ENCODE results near the gene WNT7A. TPM values are rescaled to one million over a fixed set of nuclear protein-coding genes. Genes with fewer than 3 reads are reported as not detected.
A peak's percentile ranks its signal among the peaks of the same experiment; 100 is the strongest.

The WNT7A gene
- total RNA-seq, 1 donor from 2014 or later, result not detected

GRCh38 chr3:13898346-13898745 is 18.5 kb upstream of the WNT7A start:
- no peaks in the 10 kb centered on the region for H3K36me3 ChIP-seq
- no peak for TF ChIP-seq CTCF (IDR thresholded peaks at IDR 0.05)
- peaks cover 5% of the 10 kb centered on the region in 2 donors for H3K4me1 ChIP-seq
- H3K4me3 ChIP-seq, result no peak overlapping the region
- no peak for DNase-seq (ENCODE audit: low spot score in 2 of 2)
- H3K9me3 ChIP-seq, result peaks cover 13 to 27% of the 10 kb centered on the region in 2 donors
- no peak overlapping the region for H3K27ac ChIP-seq
- intact Hi-C loops (cut with DNase I), result loop anchor here (5.0 to 10.0 kb wide), 6 partner anchors 304 to 1414 kb away; partner anchors contain the start of genes CCDC174, SLC6A6 and TSEN2
- no peaks in the 10 kb centered on the region for H3K27me3 ChIP-seq

GRCh38 chr3:13896473-13897154 is 16.7 kb upstream of the WNT7A start:
- Histone ChIP-seq H3K4me3 (peak overlapping the region; percentile 56 to 82), H3K27ac (peak overlapping the region in 1 of 2 donors; percentile 76), H3K36me3 (no peaks in the 10 kb centered on the region), H3K27me3 (no peaks in the 10 kb centered on the region), H3K9me3 (peaks cover 0 to 10% of the 10 kb centered on the region in 2 donors), H3K4me1 (peaks cover 5% of the 10 kb centered on the region in 2 donors)
- peak; percentile 54 to 84 (median 74) for TF ChIP-seq CTCF (IDR thresholded peaks at IDR 0.05)
- no peak for DNase-seq (ENCODE audit: low spot score in 2 of 2)
- intact Hi-C loops (cut with DNase I), result loop anchor here (1.0 to 10.0 kb wide), 9 partner anchors 228 to 1412 kb away; partner anchors contain the start of genes CCDC174, CHCHD4, LSM3 and SLC6A6

- no peak for TF ChIP-seq CTCF (IDR thresholded peaks at IDR 0.05)
- Histone ChIP-seq H3K4me3 (peak overlapping the region; percentile 56 to 82), H3K27ac (peak overlapping the region; percentile 70 to 76), H3K4me1 (peaks cover 5% of the 10 kb centered on the region in 2 donors), H3K9me3 (no peaks in the 10 kb centered on the region), H3K27me3 (no peaks in the 10 kb centered on the region), H3K36me3 (no peaks in the 10 kb centered on the region)
- peak; percentile 82 to 97 for DNase-seq (ENCODE audit: low spot score in 2 of 2)
- intact Hi-C loops (cut with DNase I), result loop anchor here (1.0 to 10.0 kb wide), 9 partner anchors 229 to 1411 kb away; partner anchors contain the start of genes CCDC174, CHCHD4, LSM3 and SLC6A6
Observed at GRCh38 chr3:13895155-13896105, 15.6 kb upstream of the WNT7A start.

- Histone ChIP-seq H3K36me3 (no peaks in the 10 kb centered on the region), H3K4me1 (peaks cover 5% of the 10 kb centered on the region in 2 donors), H3K9me3 (no peaks in the 10 kb centered on the region), H3K27me3 (no peaks in the 10 kb centered on the region), H3K27ac (peak overlapping the region in 1 of 2 donors; percentile 41), H3K4me3 (peak overlapping the region; percentile 56 to 82)
- no peak for DNase-seq (ENCODE audit: low spot score in 2 of 2)
- no peak for TF ChIP-seq CTCF (IDR thresholded peaks at IDR 0.05)
- intact Hi-C loops (cut with DNase I), result loop anchor here (5.0 to 10.0 kb wide), 7 partner anchors 308 to 1410 kb away; partner anchors contain the start of genes CCDC174, SLC6A6 and TSEN2
Observed at GRCh38 chr3:13894807-13895154, 14.9 kb upstream of the WNT7A start.

GRCh38 chr3:13894096-13894806 is 14.4 kb upstream of the WNT7A start:
- H3K4me1 ChIP-seq, result peaks cover 5% of the 10 kb centered on the region in 2 donors
- no peak for DNase-seq (ENCODE audit: low spot score in 2 of 2)
- no peaks in the 10 kb centered on the region for H3K9me3 ChIP-seq
- H3K27me3 ChIP-seq, result no peaks in the 10 kb centered on the region
- TF ChIP-seq CTCF (IDR thresholded peaks at IDR 0.05), result no peak
- intact Hi-C loops (cut with DNase I), result loop anchor here (5.0 to 10.0 kb wide), 3 partner anchors 563 to 1409 kb away; partner anchors contain the start of gene TSEN2
- H3K36me3 ChIP-seq, result no peaks in the 10 kb centered on the region
- no peak overlapping the region for H3K4me3 ChIP-seq
- no peak overlapping the region for H3K27ac ChIP-seq
